ENCODE measurements around the gene FAM117B. TPM values are rescaled to one million over a fixed set of nuclear protein-coding genes. Genes with fewer than 3 reads are reported as not detected.

The FAM117B gene
- 8.4 and 9.6 TPM in 2 replicates for total RNA-seq
- long read RNA-seq, partial matches to known transcripts: 1 of 7 reads
- long read RNA-seq, other reads (novel, unspliced or antisense): 6 of 7 reads

DNA sequence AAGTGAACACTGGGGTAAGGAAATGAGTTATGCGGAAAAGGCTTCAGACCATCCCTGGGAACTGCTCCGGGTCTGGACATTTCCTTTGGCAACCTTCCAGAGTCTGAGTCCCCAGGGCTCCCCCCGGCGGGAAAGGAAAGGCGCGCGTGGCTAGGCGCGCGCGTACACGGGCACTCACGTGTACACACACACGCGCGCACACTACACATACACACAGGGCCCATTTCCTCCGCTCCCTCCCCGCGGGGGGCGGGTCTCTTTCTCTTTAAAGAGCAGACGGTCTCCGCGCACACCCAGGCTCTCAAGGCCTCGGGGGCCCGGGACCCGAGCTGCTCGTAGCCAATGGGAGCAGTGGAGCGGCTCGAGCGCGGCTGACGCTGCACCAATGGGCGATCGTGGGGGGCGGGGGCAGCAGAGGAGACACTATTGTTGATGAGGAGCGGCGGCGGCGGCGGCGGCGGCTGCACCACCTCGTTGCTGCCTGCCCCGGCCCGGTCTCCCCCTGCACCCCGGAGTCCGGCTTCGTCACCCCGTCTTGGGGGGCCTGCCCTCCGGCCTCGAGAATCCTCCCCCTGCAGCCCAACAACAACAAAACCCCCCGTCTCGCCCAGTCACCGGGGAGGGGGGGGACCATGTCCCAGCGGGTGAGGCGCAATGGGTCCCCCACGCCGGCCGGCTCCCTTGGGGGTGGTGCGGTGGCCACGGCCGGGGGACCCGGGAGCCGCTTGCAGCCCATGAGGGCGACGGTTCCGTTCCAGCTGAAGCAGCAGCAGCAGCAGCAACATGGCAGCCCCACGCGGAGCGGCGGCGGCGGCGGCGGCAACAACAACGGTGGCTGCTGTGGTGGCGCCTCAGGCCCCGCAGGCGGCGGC, at the start of gene FAM117B:
FAM117B (plus strand) TSS at position 414 of the 872 bp plus-strand sequence; CDS start at position 633, 219 bp downstream.
- peaks cover 16% of the 10 kb centered on the region for H3K4me1 Mint-ChIP-seq (ENCODE audit: unreplicated experiment)
- no peaks in the 10 kb centered on the region for H3K9me3 Mint-ChIP-seq (ENCODE audit: unreplicated experiment)
- H3K27ac Mint-ChIP-seq (ENCODE audit: unreplicated experiment): peak within 1 kb of the TSS; percentile 85
- DNase-seq (ENCODE audit: extremely low spot score, unreplicated experiment): peak; percentile 98
- H3K27me3 Mint-ChIP-seq (ENCODE audit: unreplicated experiment): no peaks in the 10 kb centered on the region
- no peak for TF ChIP-seq CTCF (IDR thresholded peaks at IDR 0.05)
- no peaks in the 10 kb centered on the region for H3K36me3 Mint-ChIP-seq (ENCODE audit: unreplicated experiment)
- peak within 1 kb of the TSS; percentile 94 for H3K4me3 Mint-ChIP-seq (ENCODE audit: unreplicated experiment)

- no peak overlapping the region for H3K27ac Mint-ChIP-seq (ENCODE audit: unreplicated experiment)
- peaks cover 15% of the 10 kb centered on the region for H3K4me1 Mint-ChIP-seq (ENCODE audit: unreplicated experiment)
- peak; percentile 85 for DNase-seq (ENCODE audit: extremely low spot score, unreplicated experiment)
- peaks cover 3% of the 10 kb centered on the region for H3K9me3 Mint-ChIP-seq (ENCODE audit: unreplicated experiment)
- H3K4me3 Mint-ChIP-seq (ENCODE audit: unreplicated experiment): peak overlapping the region; percentile 29
- no peaks in the 10 kb centered on the region for H3K36me3 Mint-ChIP-seq (ENCODE audit: unreplicated experiment)
- peak; percentile 93 for TF ChIP-seq CTCF (IDR thresholded peaks at IDR 0.05)
- H3K27me3 Mint-ChIP-seq (ENCODE audit: unreplicated experiment): no peaks in the 10 kb centered on the region
Observed at GRCh38 chr2:202588647-202589581, 45.9 kb upstream of the FAM117B start.

DNA sequence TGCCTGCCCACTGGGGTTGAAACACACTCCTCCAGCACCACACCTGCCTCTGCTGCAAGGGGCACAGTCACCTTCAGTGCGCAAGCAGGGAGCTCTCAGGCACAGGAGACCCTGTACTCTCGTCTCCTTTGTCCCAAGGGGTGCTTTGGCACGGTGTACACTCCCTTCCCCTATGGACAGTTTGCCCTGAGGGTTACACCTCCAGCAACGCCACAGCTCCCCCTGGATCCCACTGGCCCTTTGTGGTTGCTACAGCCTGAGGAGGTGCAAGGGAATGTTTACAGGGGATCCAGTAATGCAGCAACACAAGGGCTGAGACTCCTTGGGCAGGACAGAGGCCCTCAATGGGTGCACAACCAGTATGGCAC, 45.2 kb upstream of the FAM117B start:
- H3K4me1 Mint-ChIP-seq (ENCODE audit: unreplicated experiment): peaks cover 15% of the 10 kb centered on the region
- DNase-seq (ENCODE audit: extremely low spot score, unreplicated experiment): no peak
- no peak for TF ChIP-seq CTCF (IDR thresholded peaks at IDR 0.05)
- no peak overlapping the region for H3K27ac Mint-ChIP-seq (ENCODE audit: unreplicated experiment)
- H3K36me3 Mint-ChIP-seq (ENCODE audit: unreplicated experiment): no peaks in the 10 kb centered on the region
- H3K9me3 Mint-ChIP-seq (ENCODE audit: unreplicated experiment): no peaks in the 10 kb centered on the region
- H3K4me3 Mint-ChIP-seq (ENCODE audit: unreplicated experiment): no peak overlapping the region
- H3K27me3 Mint-ChIP-seq (ENCODE audit: unreplicated experiment): no peaks in the 10 kb centered on the region

DNA sequence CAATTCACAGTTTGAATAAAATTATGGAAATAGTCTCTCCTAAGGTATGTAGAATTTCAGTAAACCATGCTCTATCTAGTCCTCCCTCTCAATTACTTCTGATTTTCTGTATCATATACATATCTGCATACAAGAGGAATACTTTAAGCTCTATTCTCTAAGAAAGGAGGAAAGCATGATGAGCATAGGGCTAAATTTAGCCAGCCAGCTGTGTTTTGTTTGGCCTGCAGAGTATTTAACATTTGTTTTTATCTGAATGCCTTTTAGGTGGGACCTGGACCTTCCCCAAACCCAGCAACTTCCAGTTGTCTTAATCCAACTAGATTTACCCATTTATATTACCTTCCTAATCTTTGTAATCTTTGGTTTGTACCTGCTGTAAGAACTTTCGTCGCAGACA, 42.2 kb upstream of the FAM117B start:
- no peak overlapping the region for H3K4me3 Mint-ChIP-seq (ENCODE audit: unreplicated experiment)
- no peak overlapping the region for H3K27ac Mint-ChIP-seq (ENCODE audit: unreplicated experiment)
- no peaks in the 10 kb centered on the region for H3K36me3 Mint-ChIP-seq (ENCODE audit: unreplicated experiment)
- DNase-seq (ENCODE audit: extremely low spot score, unreplicated experiment): no peak
- H3K27me3 Mint-ChIP-seq (ENCODE audit: unreplicated experiment): no peaks in the 10 kb centered on the region
- no peaks in the 10 kb centered on the region for H3K9me3 Mint-ChIP-seq (ENCODE audit: unreplicated experiment)
- H3K4me1 Mint-ChIP-seq (ENCODE audit: unreplicated experiment): peaks cover 15% of the 10 kb centered on the region
- no peak for TF ChIP-seq CTCF (IDR thresholded peaks at IDR 0.05)
